CD4-positive, alpha-beta T cell treated with Interferon alpha-2 for 1 hour (primary cell): Measurements from ENCODE around the gene TTC39B.
A peak's percentile ranks its signal among the peaks of the same experiment; 100 is the strongest.
"Not testable (repeated sequence)": the region's sequence is repeated elsewhere in the genome, so short reads cannot be mapped to it uniquely, and the experiment has no call there.

ENCODE experiments used
- DNase-seq, 2 donors: peaks; one replicate each; pipeline ENCODE4 v3.0.0-alpha.2; 2020 to 2022

Gene TTC39B

GRCh38 chr9:15306757-15307522, at the start of gene TTC39B:
TSS of gene TTC39B (minus strand) at chr9:15307216. CDS start at chr9:15307125, 91 bp downstream.
- DNase-seq, result peak; percentile 83 to 89

GRCh38 chr9:15355669-15356068, 48.7 kb upstream of the TTC39B start:
- DNase-seq, result no peak

GRCh38 chr9:15354713-15355112, 47.7 kb upstream of the TTC39B start:
- peak in 1 of 2 donors; percentile 42 for DNase-seq

- no peak for DNase-seq
Observed at GRCh38 chr9:15353892-15354291, 46.9 kb upstream of the TTC39B start.

GRCh38 chr9:15352306-15352705, 45.3 kb upstream of the TTC39B start:
- no peak for DNase-seq

GRCh38 chr9:15349892-15350761, 43.1 kb upstream of the TTC39B start:
- no peak for DNase-seq

- DNase-seq, result no peak
Observed at GRCh38 chr9:15346837-15347236, 39.8 kb upstream of the TTC39B start.

- no peak for DNase-seq
Observed at GRCh38 chr9:15344191-15344590, 37.2 kb upstream of the TTC39B start.

GRCh38 chr9:15333376-15333881, 26.4 kb upstream of the TTC39B start:
- no peak for DNase-seq

- no peak for DNase-seq
Observed at GRCh38 chr9:15332939-15333338, 25.9 kb upstream of the TTC39B start.

GRCh38 chr9:15329539-15330109, 22.6 kb upstream of the TTC39B start:
- no peak for DNase-seq

- no peak for DNase-seq
Observed at GRCh38 chr9:15328946-15329345, 21.9 kb upstream of the TTC39B start.

- DNase-seq, result not testable (repeated sequence)
Observed at GRCh38 chr9:15322695-15323094, 15.7 kb upstream of the TTC39B start.

- DNase-seq, result not testable (repeated sequence)
Observed at GRCh38 chr9:15319661-15320060, 12.6 kb upstream of the TTC39B start.

- no peak for DNase-seq
Observed at GRCh38 chr9:15317836-15318235, 10.8 kb upstream of the TTC39B start.

GRCh38 chr9:15311607-15312006, 4.6 kb upstream of the TTC39B start:
- DNase-seq, result peak in 1 of 2 donors; percentile 23

GRCh38 chr9:15310107-15310850, 3.3 kb upstream of the TTC39B start:
- peak; percentile 29 to 71 for DNase-seq

- DNase-seq, result no peak
Observed at GRCh38 chr9:15308511-15308910, 1.5 kb upstream of the TTC39B start.

GRCh38 chr9:15307523-15307841, 466 bp upstream of the TTC39B start:
- no peak for DNase-seq

- peak; percentile 40 to 61 for DNase-seq
Observed at GRCh38 chr9:15306068-15306756, 804 bp downstream of the TTC39B start.

- peak in 1 of 2 donors; percentile 24 for DNase-seq
Observed at GRCh38 chr9:15305470-15305869, 1.5 kb downstream of the TTC39B start.

GRCh38 chr9:15304632-15305031, 2.4 kb downstream of the TTC39B start:
- DNase-seq, result peak in 1 of 2 donors; percentile 13
